OCI-LY3 (cell line): ENCODE data around the gene TLDC2.

Source experiments
- H2AFZ ChIP-seq: fragments of 200-600, 300-600 bp; shearing (Covaris generic); 2 replicates; pipeline ENCODE4 v1.6.0; 2014; ENCODE audit warnings: antibody characterized with exemption, low read depth, low read length
- H3K27ac ChIP-seq: fragments of 200-600, 300-600 bp; sonication (generic); 2 replicates; pipeline ENCODE4 v1.5.1; 2014; ENCODE audit warnings: mild to moderate bottlenecking, low read length, moderate library complexity, mixed read lengths
- H3K27me3 ChIP-seq: fragments of 200-600, 300-600 bp; sonication (generic); 2 replicates; pipeline ENCODE4 v1.6.1; 2014; ENCODE audit warnings: low read depth, low read length, mixed read lengths
- H3K36me3 ChIP-seq: fragments of 200-600, 300-600 bp; sonication (generic); replicated peaks from 2 replicates; pipeline ENCODE3; 2014; ENCODE audit warnings: low read depth, low read length, mixed read lengths
- H3K4me1 ChIP-seq: fragments of 300-600, 200-600 bp; sonication (generic); 2 replicates; pipeline ENCODE4 v1.6.1; 2014; ENCODE audit warnings: low read length, mixed read lengths
- H3K4me2 ChIP-seq: fragments of 200-600, 300-600 bp; sonication (generic); 2 replicates; pipeline ENCODE4 v1.6.1; 2014; ENCODE audit warnings: low read length, mixed read lengths
- H3K4me3 ChIP-seq: fragments of 300-600, 200-600 bp; sonication (generic); 2 replicates; pipeline ENCODE4 v1.5.1; 2014; ENCODE audit warnings: antibody characterized with exemption, mild to moderate bottlenecking, low read length, moderate library complexity
- H3K79me2 ChIP-seq: fragments of 300-600, 200-600 bp; shearing (Covaris generic); 2 replicates; pipeline ENCODE4 v1.6.1; 2014; ENCODE audit warnings: mild to moderate bottlenecking, low read length, mixed read lengths
- H3K9ac ChIP-seq: fragments of 300-600, 200-600 bp; shearing (Covaris generic); 2 replicates; pipeline ENCODE4 v1.6.0; 2014; ENCODE audit warnings: mild to moderate bottlenecking, low read length, moderate library complexity
- H3K9me3 ChIP-seq: fragments of 200-600, 300-600 bp; shearing (Covaris generic); 2 replicates; pipeline ENCODE4 v1.6.1; 2014; ENCODE audit warnings: low read length, mixed read lengths; ENCODE audit not compliant: insufficient read depth
- H4K20me1 ChIP-seq: fragments of 200-600, 300-600 bp; sonication (generic); 2 replicates; pipeline ENCODE4 v1.6.1; 2016; ENCODE audit warnings: low read length, mixed read lengths; ENCODE audit not compliant: insufficient read depth
- EZH2phosphoT487 ChIP-seq: fragments of 200-600 bp; shearing (Covaris generic); IDR thresholded peaks from 2 replicates; pipeline ENCODE4 v1.6.1; 2018; ENCODE audit warnings: antibody characterized with exemption, mixed run types, low read depth
- TF ChIP-seq, protein P1 (sequence below): fragments of 200-600, 300-600 bp; sonication (generic); IDR thresholded peaks from 2 replicates; pipeline ENCODE4 v1.5.1; 2014; ENCODE audit warnings: antibody characterized with exemption, low read length, low read depth

The TLDC2 gene

DNA sequence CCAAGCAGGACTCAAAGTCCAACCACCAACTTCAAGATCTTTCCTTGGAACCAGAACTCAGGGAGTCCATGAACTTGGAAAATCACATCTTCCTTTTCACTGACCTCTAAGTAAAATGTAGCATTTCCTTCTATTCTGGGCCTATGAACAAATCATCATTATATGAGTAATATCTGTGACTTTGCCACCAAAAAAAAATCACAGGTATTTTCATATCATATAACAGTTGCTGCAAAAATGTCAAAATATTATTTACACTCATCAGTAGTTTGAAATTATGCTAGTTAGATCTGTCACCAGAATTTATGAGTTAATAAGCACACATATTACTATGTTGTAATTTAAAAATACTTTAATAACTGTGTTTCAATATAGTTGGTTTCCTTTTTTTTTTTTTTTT lies 27.3 kb upstream of the TLDC2 start:
- peaks cover 6% of the 10 kb centered on the region; the same call in 1 of the 2 replicates for H3K9me3 ChIP-seq
- H3K27ac ChIP-seq: 0 out of 2 replicates have a peak overlapping the region, but pooled peaks have one; percentile 6
- peak overlapping the region; percentile 8 for H3K4me2 ChIP-seq
- H3K27me3 ChIP-seq: no peaks in the 10 kb centered on the region
- no peaks in the 10 kb centered on the region for H4K20me1 ChIP-seq
- no peak for TF ChIP-seq EZH2phosphoT487
- no peak overlapping the region for H2AFZ ChIP-seq
- no peak overlapping the region for H3K4me3 ChIP-seq
- peaks cover 8% of the 10 kb centered on the region for H3K36me3 ChIP-seq
- H3K4me1 ChIP-seq: peaks cover 81% of the 10 kb centered on the region
- H3K79me2 ChIP-seq: peaks cover 31% of the 10 kb centered on the region
- peak overlapping the region; percentile 0; the same call in 1 of the 2 replicates for H3K9ac ChIP-seq

DNA sequence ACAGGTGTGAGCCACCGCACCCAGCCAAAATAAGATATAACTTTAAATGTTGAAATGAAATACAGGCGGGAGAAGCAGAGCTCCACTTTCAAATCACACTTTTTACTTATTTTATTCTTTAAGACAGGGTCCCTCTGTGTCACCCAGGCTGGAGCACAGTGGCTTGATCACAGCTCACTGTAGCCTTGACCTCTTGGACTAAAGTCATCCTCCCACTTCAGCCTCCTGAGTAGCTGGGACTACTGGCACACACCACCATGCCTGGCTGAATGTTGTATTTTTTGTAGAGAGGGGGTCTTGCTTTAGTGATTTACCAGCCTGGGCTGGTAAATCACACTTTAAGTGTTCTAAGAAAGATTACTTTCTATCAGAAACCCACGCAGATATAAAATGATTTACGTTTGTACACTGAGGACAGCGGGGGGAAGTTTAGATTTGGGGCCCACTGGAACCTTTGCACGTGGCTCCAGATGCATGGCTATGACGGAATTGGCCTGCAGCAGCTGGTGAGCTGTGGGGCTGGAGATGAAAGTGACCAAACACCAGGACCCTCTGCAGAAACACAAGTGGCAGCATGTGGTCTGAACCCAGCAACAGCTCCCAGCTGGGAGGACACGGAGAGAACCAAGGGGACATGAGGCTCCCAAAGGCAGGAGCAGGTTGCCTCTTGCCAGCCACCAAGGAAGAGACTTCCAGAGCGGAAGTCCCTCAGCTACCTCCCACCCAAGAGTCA lies 26.4 kb upstream of the TLDC2 start:
- Histone ChIP-seq H2AFZ (no peak overlapping the region), H3K27ac (no peak overlapping the region), H4K20me1 (no peaks in the 10 kb centered on the region), H3K9me3 (peaks cover 6% of the 10 kb centered on the region; the same call in 1 of the 2 replicates), H3K4me3 (no peak overlapping the region), H3K4me1 (peaks cover 75% of the 10 kb centered on the region), H3K9ac (no peak overlapping the region), H3K27me3 (no peaks in the 10 kb centered on the region), H3K36me3 (peaks cover 8% of the 10 kb centered on the region), H3K4me2 (no peak overlapping the region), H3K79me2 (peaks cover 31% of the 10 kb centered on the region)
- TF ChIP-seq, protein P1, sequence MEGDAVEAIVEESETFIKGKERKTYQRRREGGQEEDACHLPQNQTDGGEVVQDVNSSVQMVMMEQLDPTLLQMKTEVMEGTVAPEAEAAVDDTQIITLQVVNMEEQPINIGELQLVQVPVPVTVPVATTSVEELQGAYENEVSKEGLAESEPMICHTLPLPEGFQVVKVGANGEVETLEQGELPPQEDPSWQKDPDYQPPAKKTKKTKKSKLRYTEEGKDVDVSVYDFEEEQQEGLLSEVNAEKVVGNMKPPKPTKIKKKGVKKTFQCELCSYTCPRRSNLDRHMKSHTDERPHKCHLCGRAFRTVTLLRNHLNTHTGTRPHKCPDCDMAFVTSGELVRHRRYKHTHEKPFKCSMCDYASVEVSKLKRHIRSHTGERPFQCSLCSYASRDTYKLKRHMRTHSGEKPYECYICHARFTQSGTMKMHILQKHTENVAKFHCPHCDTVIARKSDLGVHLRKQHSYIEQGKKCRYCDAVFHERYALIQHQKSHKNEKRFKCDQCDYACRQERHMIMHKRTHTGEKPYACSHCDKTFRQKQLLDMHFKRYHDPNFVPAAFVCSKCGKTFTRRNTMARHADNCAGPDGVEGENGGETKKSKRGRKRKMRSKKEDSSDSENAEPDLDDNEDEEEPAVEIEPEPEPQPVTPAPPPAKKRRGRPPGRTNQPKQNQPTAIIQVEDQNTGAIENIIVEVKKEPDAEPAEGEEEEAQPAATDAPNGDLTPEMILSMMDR: no peak
- TF ChIP-seq EZH2phosphoT487: no peak

DNA sequence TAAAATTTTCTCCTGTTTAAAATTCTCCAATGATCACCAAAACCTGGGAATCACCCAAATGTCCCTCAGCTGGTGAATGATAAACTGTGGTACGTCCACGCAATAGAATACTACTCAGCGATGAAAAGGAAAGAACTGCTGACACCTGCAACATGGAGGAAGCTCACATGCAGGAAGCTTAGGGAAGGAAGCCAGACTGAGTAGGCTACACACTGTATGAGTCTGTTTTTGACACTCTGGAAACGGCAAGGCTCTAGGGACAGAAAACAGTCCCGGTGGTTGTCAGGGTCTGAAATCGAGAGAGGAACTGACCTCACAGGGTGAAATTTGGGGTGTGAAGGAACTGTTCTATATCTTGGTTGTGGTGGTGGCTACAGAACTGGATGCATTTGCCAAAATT lies 25.2 kb upstream of the TLDC2 start:
- no peak overlapping the region for H3K4me3 ChIP-seq
- H3K79me2 ChIP-seq: peaks cover 31% of the 10 kb centered on the region
- no peak for TF ChIP-seq EZH2phosphoT487
- TF ChIP-seq, protein P1: no peak
- 0 out of 2 replicates have a peak overlapping the region, but pooled peaks have one; percentile 11 for H3K27ac ChIP-seq
- peaks cover 6% of the 10 kb centered on the region; the same call in 1 of the 2 replicates for H3K9me3 ChIP-seq
- no peaks in the 10 kb centered on the region for H4K20me1 ChIP-seq
- H3K36me3 ChIP-seq: peaks cover 8% of the 10 kb centered on the region
- peaks cover 68% of the 10 kb centered on the region for H3K4me1 ChIP-seq
- H3K4me2 ChIP-seq: no peak overlapping the region; the same call in 1 of the 2 replicates
- no peak overlapping the region for H3K9ac ChIP-seq
- no peak overlapping the region for H2AFZ ChIP-seq
- no peaks in the 10 kb centered on the region for H3K27me3 ChIP-seq

DNA sequence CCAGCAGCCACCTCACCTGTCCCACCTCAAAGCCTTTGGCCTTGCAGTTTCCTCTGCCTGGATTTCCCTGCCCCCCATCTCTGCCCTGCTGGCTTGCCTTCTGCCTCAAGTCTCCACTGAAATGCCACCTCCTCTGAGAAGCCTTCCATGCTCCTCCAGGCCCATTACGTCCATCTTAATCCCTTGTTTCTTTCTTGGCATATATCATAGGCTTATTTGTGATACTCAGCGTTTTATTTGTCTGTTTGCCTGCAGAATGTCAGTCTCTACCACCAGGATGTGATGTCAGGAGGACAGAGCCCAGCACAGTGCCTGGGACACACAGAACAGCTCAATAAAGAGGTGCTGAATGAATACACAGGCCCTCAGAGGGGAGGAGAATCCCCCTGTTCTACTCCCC lies 24.4 kb upstream of the TLDC2 start:
- H3K9ac ChIP-seq: peak overlapping the region; percentile 60
- H3K27ac ChIP-seq: peak overlapping the region; percentile 48
- no peak overlapping the region for H2AFZ ChIP-seq
- peaks cover 31% of the 10 kb centered on the region for H3K79me2 ChIP-seq
- peaks cover 8% of the 10 kb centered on the region for H3K36me3 ChIP-seq
- TF ChIP-seq, protein P1: no peak
- no peak for TF ChIP-seq EZH2phosphoT487
- peak overlapping the region; percentile 64 for H3K4me2 ChIP-seq
- H3K4me1 ChIP-seq: peaks cover 66% of the 10 kb centered on the region
- peaks cover 6% of the 10 kb centered on the region; the same call in 1 of the 2 replicates for H3K9me3 ChIP-seq
- 0 out of 2 replicates have a peak overlapping the region, but pooled peaks have one; percentile 54 for H3K4me3 ChIP-seq
- H4K20me1 ChIP-seq: no peaks in the 10 kb centered on the region
- H3K27me3 ChIP-seq: no peaks in the 10 kb centered on the region
